HG03432 (cell line): Measurements from ENCODE around the gene LEF1.
"Not testable (repeated sequence)": the region's sequence is repeated elsewhere in the genome, so short reads cannot be mapped to it uniquely, and the experiment has no call there.

Experiments
- ATAC-seq: cut with Tn5 transposase; IDR thresholded peaks from one replicate; pipeline ENCODE4 v1.9.1; 2021; ENCODE audit warnings: mild to moderate bottlenecking, moderate library complexity; ENCODE audit not compliant: unreplicated experiment

Gene LEF1

DNA sequence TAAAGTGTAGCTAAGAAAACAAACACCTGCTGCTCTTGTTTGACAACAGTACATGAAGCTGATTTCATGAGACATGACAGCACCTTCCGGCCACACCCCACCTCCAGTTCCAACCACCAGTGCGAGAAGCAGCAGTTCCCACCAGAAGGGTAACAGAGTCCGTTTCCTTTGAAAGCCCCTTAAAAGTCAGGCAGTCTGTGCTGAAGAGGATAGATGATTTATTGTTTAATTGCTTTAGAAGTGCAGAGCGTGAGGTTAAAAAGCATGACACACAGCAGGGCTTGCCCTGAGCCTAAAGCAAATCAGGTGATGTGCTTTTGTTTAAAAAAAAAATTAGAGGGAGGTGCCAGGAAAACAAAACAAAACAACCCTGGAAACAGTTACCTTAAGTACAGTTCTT is 96.4 kb downstream of the LEF1 start:
- peak; percentile 75 for ATAC-seq

DNA sequence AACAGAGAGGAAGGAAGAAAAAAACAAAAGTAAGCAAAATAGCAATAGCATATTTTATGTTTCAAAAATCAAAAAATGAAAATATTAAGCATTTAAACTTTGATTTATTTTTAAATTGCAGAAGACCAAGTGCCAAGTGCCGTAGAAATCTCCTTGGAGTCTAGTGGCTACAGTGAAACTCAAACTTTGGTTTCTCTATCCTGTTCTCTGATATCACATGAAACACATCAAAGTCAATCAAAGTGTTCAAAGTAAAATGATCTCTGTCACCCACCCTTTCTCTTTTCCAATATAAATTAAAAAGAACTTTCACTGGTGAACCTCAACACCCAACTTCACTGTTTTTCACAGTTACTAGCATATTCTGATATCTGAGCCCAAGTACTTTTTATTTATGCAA is 98.0 kb downstream of the LEF1 start:
- no peak for ATAC-seq

DNA sequence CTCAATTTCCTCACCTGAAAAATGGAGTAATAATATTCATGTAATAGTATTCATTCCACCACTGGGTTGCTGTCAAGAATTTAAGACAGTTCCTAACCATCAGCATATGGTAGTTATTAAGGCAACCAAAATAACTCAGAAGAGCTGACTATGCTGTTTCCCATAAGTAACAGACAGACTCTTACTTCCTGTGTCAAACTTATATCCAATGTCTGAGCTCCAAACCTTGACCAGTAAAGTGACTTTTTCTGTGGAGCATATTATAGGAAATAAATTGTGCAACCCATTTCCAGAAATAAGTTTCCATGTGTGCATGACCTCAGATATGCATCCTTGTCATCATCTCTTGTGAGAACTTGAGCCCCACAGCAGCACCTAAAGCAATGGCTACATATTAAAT is 100.3 kb downstream of the LEF1 start:
- ATAC-seq = no peak

DNA sequence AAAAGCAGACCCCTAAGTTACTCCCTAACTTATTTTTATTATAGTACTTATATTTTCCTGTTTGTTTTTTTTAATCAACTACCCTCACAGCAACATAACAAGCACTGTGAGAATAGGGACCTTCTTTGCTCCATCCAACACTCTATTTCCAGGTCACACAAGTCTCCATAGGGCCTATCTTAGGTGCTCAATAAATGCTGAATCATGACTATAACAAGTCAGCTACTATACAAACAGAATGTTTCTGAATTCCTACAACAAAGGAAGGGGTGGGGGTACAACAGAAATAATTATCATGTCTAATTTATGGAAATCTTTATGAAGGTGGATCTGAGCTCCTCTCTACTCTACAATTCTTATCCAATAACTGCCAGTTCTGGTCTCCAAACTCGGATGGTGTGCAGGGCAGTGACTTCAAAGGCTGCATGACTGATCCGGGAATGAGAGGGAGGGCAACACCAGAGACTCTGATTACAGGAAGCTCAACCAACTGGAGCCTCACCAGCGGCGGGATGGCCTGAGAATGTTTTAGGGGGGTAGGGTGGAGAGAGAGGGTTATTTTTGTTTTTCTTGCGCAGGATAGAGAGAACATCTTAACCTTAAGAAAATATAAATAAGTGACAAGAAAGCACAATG is 107.9 kb downstream of the LEF1 start:
- no peak for ATAC-seq

DNA sequence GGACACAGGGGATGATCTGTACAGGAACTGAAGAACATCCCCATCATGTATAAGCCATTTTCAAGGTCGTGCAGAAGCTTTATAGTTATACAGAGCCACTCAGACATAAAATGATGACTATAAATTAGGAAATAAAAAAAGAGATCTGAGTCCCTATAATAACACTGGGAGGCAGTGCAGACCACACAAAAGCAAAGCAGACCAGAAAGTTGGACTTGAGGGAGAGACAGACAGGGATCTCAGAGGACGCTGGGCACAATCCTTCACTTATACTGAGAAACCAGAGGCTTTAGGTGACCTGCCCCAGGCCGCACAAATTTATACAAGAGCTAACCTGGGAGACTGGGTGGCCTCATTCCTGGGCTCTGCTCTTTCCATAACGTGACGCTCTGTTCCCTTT is 108.6 kb downstream of the LEF1 start:
- ATAC-seq = no peak

DNA sequence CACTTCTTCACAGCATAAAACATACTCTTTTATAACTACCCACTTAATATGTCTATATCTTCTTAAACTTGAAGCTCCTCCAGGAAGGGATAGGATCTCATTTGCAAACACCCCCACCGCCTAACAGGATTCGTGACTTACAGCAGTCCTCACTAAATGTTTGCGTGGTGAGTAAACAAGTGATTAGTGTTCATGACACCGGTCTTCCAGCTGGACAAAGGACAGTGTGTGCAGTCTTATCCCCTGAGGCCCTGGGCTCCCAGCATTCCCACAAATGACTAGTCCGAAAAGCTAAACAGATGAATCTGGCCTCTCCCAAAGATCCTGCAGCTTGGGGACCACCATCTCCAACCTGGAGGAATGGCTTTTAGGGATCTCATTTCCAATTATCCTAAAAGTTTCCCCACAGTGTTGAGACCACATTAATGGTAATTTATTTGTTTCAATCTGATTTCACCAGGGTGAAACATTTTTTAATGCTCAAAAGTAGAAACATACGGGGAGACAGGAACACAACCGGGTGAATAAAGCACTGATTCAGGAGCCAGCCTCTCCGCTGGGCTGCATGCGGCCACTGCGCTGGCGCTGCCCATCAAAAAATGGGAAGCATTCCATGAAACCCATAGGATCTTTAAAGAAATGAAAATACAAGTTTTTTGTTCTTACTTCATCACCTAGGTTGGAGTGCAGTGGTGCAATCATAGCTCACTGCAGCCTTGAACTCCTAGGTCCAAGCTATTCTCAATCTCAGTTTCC is 109.9 kb downstream of the LEF1 start:
- no peak for ATAC-seq

DNA sequence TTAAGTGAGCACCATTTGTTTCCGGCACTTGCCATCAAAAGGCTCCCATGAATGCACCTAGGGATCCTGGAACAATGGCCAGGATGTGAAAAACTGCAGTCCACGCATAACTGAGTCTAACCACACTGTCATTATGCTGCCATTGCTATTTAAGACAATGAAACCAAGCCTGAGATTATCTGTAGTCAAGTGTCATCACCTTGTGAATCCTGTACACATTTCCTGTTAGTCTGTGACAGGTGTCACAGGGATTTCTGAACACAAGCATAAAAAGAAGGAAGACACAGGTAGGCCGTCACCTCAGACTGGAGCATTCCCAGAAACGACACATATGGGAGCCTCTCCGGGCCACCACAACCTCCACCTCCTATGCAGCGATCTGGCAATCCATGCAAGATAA is 112.3 kb downstream of the LEF1 start:
- no peak for ATAC-seq

DNA sequence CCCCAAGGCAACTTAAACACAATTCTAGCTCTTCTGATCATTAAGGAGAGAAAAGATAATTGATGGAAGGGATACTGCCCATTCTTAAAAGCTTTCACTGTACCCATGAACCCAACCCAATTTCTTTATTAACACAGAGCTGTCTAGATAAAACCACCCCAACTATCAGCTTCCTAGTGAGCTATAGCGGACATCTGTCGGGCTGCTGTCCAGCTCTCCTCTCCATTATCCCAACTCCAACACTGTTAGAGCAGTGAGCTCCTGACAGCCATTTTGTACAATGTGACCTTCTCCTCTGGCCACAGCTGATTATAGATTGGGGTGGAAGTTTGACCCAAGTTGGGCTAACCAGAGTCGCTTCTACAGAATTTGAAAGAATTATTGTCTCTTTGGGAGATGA is 112.9 kb downstream of the LEF1 start:
- ATAC-seq = no peak

DNA sequence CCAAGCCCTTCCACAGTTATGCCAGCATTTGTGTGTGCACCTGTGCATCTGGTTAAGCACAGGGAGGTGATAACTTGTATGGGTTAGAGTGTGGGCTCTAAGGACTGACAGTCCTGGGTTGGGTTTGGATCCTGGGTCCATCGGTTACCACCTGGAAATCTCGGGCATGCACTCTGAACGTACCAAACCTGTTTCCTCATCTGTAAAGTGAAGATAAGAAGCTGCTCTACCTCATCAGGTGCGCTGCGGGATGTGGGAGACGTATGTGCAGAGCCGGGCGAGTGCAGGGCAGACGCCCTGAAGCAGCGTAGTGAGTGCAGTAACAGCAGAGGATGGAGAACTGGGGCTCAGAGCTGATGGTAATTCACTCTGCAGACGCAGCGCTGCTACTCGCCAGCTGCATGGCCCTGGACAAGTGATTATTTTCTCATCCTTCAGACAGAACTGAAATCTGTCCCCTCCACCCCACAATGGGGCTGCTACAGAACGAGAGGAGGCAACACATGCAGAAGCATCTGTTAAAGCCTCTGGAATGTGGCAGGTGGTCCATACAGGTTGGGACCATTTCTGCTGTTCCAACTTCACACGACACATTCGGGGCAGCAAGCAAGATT is 114.6 kb downstream of the LEF1 start:
- no peak for ATAC-seq

DNA sequence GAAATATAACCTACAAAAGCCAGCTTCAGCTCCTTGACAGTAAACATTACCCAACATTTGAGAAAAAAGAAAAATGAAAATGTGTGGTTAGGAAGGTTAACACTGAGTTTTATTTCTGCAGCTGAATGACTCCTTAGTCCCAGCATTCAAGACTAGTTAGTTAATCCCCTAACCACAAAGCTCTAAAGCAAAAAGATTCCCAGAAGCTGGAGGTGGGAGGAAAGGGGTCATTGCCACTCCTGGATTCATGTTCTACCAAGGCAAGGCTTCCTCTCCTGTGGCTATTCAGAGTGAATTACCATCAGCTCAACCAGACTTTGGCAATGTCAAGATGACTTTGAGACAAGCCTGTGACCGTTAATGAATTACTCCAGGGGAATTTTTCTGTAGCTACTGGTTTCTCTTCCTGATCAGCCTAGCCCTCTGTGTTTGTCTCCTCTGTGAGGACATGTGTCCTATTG is 115.5 kb downstream of the LEF1 start:
- peak; percentile 93 for ATAC-seq

DNA sequence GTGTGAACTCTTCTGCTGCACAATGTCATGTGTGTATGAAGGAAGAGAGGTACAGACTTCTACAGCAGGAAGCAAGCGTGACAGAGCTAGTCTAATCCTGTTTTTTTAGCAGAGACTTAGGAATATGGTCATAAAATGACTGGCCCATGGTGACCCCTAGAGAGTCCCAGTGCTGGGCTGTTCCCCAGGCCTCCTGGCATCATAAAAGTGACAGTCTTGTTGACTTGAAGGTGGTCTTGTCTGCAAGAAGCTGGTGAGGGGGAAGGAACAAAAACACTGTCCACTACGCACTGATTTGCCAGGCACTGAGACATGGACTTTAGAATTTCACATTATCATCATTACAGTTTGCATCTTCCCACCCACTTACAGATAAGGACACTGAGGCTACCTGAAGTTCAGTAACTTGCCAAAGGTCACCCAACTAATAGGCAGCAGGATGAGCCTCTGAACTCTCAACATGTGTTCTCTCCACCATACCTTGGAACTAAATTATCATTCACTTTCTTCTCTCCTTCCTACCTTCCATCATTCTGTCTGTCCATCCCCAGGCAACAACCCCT is 116.1 kb downstream of the LEF1 start:
- ATAC-seq = no peak

DNA sequence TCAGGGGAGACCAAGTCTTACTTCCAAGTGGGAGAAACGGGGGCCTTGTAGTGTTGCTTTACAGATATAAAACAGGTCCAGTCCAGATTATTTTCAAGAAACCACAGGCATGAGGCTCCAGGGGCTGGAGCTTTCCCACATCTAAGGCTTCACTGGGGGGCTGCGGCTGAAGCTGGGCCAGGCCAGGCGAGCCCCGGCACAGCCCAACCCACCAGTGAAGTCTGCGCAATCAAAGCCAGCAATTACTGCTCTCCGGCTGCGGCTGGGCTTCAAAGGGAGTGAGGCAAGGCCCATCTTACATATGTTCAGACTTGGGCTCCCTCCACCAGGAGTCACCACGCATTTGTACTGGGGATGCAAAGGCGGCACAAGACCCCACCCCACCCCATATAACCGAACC is 117.4 kb downstream of the LEF1 start:
- no peak for ATAC-seq

DNA sequence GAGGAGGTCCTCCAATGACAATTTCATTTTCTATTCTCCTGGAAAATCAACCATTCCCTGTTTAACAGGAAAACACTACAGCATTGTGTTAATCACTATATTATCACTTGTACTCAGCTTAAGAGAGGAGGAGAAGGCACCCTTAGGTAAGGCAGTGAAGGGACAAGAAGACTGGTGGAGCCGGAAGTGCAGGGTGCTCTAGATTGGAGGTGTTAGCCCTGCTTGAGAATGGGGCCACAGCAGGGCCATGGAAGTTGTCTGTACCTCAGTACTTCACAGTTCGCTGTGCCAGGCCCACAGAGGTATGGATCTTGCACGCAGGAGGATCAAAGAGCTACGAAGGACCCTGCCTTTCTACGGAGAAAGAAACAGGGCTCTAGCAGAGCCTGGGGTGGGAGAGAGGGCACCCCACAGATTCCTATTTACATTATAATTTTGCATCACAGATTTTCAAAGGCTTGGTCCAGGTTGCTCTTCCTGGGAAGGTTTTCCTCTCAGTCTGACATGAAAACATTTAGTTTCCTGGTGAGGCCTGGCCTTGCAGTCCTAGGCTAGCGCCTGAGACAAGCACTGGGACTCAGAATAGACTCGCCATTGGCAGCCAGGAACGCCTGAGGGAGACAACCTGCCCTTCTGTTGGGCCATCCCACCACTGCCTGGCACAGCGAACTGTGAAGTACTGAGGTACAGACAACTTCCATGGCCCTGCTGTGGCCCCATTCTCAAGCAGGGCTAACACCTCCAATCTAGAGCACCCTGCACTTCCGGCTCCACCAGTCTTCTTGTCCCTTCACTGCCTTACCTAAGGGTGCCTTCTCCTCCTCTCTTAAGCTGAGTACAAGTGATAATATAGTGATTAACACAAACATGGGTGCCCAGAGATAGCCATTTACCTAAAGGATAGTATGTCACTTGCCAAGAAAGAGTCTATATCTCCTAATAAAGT is 118.3 kb downstream of the LEF1 start:
- not testable (repeated sequence) for ATAC-seq

DNA sequence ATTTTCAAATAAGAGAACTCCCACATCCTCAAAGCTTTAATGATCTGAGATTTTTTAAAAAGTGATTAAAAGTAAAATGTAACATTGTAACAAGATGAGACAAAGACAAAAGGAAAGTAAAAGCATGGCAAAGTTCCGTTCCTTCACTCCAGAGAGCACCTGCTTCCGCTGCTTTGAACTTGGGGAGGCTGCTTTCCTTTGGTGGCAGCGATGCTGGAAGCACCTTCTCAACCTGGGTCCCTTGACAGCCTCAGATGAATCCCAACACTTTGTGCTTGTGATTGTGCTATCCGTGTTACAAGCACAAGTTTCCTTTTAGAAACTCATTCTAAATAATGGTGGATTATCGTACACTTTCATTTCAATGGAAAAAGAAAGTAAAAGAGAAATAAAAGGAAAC is 119.3 kb downstream of the LEF1 start:
- no peak for ATAC-seq

DNA sequence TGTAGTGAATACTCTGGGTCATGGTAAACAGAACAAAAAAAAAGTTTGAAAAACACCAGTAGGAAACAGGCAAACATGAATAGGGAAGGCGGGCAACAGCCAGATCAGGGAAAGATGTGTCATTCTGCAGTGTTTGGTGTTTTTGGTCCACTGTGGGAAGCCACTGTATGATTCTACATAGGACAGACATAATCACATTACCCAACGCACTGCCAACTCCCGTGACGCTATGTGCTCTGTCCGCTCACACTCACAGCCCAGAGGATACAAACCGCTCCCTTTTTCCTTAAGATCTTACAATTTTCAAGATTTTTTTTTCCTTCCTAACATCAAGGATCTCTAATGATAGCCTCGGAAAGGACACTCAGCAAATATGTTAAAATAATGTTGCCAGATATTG is 119.7 kb downstream of the LEF1 start:
- ATAC-seq = no peak

DNA sequence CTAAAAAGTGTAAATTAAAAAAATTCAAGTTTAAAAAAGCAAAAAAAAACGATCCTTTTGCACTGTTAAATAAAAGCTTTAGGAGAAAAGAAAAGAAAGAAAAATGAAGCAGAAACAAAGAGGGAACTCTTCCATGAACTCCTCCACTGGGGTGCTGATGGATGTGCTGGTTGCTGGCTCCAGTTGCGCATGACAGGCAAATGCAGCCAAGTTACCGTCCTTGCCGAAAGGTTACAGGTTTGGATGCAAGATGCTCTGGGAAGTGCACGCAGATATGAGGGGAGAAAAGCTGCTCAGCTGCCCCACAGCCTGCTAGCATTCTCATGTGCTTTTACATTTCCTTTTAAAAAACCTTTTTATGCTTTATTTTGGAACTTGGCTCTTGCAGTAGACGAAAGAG is 120.6 kb downstream of the LEF1 start:
- no peak for ATAC-seq

DNA sequence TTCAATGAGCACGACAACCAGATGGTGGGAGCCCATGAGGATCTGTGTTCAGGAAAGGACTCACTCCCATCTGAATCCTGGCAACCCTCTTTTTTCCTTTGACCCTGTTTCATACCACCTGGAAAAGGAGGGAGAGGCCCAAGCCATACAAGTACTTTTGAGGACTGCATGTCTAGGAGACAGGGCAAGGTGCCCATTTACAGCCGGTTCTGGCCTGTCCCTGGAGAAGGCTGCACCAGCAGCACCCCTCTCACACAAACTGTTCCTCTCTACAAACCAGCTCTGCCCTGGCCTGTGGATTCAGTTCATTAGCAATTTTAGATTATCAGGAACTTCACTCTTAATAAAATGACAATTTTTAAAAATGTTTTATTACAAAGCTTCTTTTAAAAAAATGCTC is 121.5 kb downstream of the LEF1 start:
- ATAC-seq = no peak

DNA sequence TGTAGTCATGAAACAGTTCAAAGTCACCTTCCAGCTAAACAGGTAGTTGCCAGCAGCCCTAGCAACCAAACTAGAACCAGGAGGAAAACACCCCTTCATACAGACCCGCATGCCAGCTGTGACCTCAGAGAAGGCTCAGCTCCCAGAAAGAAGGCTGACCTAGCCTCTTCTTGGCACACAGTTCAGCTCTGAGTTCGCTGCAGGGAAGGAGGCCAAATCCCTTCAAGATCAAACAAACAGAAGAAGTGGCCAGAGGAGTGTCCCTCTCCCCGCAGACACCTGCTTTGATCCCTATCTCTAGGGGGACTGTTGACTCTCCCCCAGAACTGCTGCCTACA is 123.1 kb downstream of the LEF1 start:
- no peak for ATAC-seq

DNA sequence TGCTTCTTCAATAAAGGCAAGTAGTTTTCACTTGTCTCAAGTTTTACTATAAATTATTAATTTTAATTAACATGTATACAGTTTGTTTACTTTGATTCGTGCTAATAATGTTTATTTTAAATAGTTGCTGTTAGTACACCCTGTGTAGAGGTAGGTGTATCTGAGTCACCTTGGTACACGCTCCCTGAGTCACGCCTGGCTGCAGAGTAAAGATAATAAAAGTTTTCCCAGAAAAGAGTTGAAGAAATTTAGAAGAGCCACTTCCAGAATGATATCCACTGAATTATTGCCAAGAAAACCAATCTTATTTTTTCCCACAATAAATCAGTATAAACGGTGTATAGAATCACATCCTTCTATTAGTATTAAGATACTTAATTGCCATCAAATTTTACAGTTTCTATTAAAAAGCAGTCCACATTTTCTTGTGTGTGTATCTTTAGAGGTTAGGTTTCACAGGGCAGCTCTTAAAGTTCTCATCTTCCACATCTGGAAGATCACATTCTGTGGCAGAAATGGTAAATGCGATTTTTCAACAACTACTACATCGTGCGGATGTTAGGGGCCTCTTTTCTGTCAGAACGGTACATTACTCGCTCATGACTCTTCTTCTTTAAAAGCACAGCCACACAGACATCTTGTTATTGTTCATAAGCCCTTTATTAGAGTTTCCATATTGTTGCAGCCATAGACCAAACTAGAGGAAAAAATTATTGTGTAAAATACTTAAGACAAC is 123.6 kb downstream of the LEF1 start:
- no peak for ATAC-seq

DNA sequence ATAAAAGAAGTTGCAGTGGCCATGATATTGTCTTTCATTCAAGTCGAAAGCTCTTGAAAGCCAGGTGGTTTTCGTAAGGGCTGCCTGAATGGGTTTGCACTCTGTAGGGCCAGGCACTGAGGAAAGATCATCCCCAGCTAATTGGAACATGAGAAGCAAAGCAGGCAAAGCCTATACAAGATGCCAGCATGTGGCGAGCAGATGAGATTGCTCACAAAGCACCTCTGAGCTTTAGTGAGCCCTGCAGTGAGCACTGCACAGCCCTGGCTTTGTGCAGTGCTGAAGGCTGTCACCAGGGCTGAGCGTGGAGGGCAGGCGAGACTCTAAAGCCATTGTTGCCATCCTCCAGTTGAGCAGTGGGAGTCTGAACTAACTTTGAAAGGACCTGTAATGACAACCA is 125.2 kb downstream of the LEF1 start:
- ATAC-seq = no peak
